ENCODE measurements around the gene TUBA1B. TPM values are rescaled to one million over a fixed set of nuclear protein-coding genes. Genes with fewer than 3 reads are reported as not detected.
A peak's percentile ranks its signal among the peaks of the same experiment; 100 is the strongest.
"Not testable (repeated sequence)": the region's sequence is repeated elsewhere in the genome, so short reads cannot be mapped to it uniquely, and the experiment has no call there.

The TUBA1B gene
- total RNA-seq, 1 donor from 2014 or later, result 440 TPM

GRCh38 chr12:49138587-49138986, 7.4 kb upstream of the TUBA1B start:
- H3K4me3 ChIP-seq, result no peak overlapping the region
- TF ChIP-seq, protein P1, sequence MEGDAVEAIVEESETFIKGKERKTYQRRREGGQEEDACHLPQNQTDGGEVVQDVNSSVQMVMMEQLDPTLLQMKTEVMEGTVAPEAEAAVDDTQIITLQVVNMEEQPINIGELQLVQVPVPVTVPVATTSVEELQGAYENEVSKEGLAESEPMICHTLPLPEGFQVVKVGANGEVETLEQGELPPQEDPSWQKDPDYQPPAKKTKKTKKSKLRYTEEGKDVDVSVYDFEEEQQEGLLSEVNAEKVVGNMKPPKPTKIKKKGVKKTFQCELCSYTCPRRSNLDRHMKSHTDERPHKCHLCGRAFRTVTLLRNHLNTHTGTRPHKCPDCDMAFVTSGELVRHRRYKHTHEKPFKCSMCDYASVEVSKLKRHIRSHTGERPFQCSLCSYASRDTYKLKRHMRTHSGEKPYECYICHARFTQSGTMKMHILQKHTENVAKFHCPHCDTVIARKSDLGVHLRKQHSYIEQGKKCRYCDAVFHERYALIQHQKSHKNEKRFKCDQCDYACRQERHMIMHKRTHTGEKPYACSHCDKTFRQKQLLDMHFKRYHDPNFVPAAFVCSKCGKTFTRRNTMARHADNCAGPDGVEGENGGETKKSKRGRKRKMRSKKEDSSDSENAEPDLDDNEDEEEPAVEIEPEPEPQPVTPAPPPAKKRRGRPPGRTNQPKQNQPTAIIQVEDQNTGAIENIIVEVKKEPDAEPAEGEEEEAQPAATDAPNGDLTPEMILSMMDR (IDR thresholded peaks at IDR 0.05), result no peak
- no peaks in the 10 kb centered on the region for H3K9me3 ChIP-seq
- no peak for ATAC-seq
- no peak overlapping the region for H3K27ac ChIP-seq
- H3K4me1 ChIP-seq, result no peaks in the 10 kb centered on the region
- DNase-seq, result no peak
- H3K36me3 ChIP-seq, result no peaks in the 10 kb centered on the region
- no peaks in the 10 kb centered on the region for H3K27me3 ChIP-seq
- intact Hi-C loops (cut with DNase I), result loop anchor here (10.0 kb wide), 1 partner anchor 96 kb away; no protein-coding TSS in a partner anchor

DNA sequence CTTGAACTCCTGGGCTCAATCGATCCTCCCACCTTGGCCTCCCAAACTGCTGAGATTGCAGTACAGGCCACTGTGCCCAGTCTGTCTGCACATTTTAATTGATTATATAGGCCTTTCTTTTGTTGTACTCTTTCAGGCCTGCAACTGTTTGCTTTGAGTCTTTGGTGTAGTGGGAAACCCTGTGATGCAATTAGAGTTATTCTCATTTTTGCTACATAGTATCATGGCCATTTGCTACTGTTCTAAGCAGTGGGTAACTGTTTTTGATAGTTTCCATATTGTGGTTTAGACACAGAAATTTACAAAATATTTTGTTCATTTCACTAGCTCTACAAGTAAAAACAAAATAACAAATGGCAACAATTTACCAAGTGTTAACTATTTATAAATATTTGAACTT, 6.3 kb upstream of the TUBA1B start:
- H3K9me3 ChIP-seq, result no peaks in the 10 kb centered on the region
- intact Hi-C loops (cut with DNase I), result loop anchor here (10.0 kb wide), 1 partner anchor 97 kb away; no protein-coding TSS in a partner anchor
- peaks cover 4% of the 10 kb centered on the region for H3K4me1 ChIP-seq
- TF ChIP-seq, protein P1 (IDR thresholded peaks at IDR 0.05), result no peak
- H3K27me3 ChIP-seq, result no peaks in the 10 kb centered on the region
- ATAC-seq (no peak), DNase-seq (no peak)
- no peak overlapping the region for H3K4me3 ChIP-seq
- H3K36me3 ChIP-seq, result no peaks in the 10 kb centered on the region
- no peak overlapping the region for H3K27ac ChIP-seq

- ATAC-seq, H3K36me3 ChIP-seq, H3K27ac ChIP-seq, DNase-seq, H3K27me3 ChIP-seq, H3K9me3 ChIP-seq, H3K4me3 ChIP-seq, H3K4me1 ChIP-seq: not testable (repeated sequence)
- intact Hi-C loops (cut with DNase I), result loop anchor here (10.0 kb wide), 1 partner anchor 98 kb away; no protein-coding TSS in a partner anchor
These were observed 5.8 kb upstream of the TUBA1B start for GRCh38 chr12:49136997-49137396.

GRCh38 chr12:49133590-49133989, 2.4 kb upstream of the TUBA1B start:
- Histone ChIP-seq H3K4me3 (no peak overlapping the region), H3K27me3 (no peaks in the 10 kb centered on the region), H3K9me3 (no peaks in the 10 kb centered on the region), H3K27ac (no peak overlapping the region), H3K4me1 (peaks cover 22% of the 10 kb centered on the region), H3K36me3 (peaks cover 13% of the 10 kb centered on the region)
- TF ChIP-seq, protein P1 (IDR thresholded peaks at IDR 0.05), result no peak
- no peak for DNase-seq
- intact Hi-C loops (cut with DNase I), result loop anchor here (10.0 kb wide), 1 partner anchor 101 kb away; no protein-coding TSS in a partner anchor
- ATAC-seq, result no peak

DNA sequence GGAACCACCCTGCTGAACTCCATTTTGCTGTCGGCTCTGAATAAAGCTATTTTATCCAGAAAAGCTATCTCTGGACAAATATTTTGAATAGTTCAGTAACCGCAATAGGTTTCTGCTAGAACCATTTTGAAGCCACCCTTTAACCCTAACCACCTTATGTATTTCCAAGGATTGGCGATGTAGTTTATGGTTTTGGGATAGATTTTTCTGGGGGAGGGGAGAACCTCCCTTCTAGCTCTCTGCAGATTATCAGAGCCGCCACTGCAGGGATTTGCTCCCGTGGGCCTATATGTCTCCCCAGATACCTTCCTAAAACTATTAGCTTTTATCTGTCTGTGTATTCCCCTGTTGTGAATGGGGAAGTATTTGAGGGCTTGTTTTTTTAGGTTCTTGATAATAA, 1.8 kb upstream of the TUBA1B start:
- no peaks in the 10 kb centered on the region for H3K27me3 ChIP-seq
- H3K36me3 ChIP-seq, result peaks cover 15% of the 10 kb centered on the region
- no peaks in the 10 kb centered on the region for H3K9me3 ChIP-seq
- no peak overlapping the region for H3K4me3 ChIP-seq
- H3K4me1 ChIP-seq, result peaks cover 22% of the 10 kb centered on the region
- intact Hi-C loops (cut with DNase I), result loop anchor here (10.0 kb wide), 1 partner anchor 102 kb away; no protein-coding TSS in a partner anchor
- H3K27ac ChIP-seq, result no peak overlapping the region
- TF ChIP-seq, protein P1 (IDR thresholded peaks at IDR 0.05), result no peak
- no peak for DNase-seq
- ATAC-seq, result no peak

DNA sequence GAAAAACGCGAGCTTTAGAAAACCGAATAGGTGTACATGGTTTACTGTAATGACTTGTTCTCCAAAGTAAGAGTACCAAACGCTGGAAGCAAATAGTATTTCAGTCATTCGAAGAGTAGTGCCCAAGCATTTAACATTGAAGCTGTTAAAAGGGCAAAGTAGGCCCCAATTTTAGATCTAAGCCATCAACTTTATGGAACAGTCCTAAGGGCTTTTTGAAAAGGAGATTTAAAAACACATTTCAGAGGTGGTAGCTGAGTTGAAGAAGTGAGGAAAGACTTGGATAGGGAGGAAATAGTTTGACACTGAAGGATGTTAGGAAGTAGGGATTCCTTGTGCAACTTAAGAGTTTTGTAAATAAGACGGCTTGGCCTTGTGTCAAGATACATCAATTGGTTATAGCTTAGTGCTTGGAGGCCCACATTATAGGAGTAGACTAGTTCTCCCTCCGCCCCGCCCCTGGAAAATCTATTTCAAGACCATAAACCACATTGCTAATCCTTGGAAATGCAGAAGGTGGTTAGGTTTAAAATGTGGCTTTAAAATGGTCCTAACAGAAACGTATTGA, 783 bp upstream of the TUBA1B start:
- no peaks in the 10 kb centered on the region for H3K9me3 ChIP-seq
- ATAC-seq, result no peak
- peaks cover 25% of the 10 kb centered on the region for H3K36me3 ChIP-seq
- peak overlapping the region; percentile 100 for H3K27ac ChIP-seq
- peak overlapping the region; percentile 100 for H3K4me3 ChIP-seq
- no peak for DNase-seq
- intact Hi-C loops (cut with DNase I), result loop anchor here (10.0 kb wide), 1 partner anchor 103 kb away; no protein-coding TSS in a partner anchor
- H3K4me1 ChIP-seq, result peaks cover 22% of the 10 kb centered on the region
- TF ChIP-seq, protein P1 (IDR thresholded peaks at IDR 0.05), result no peak
- H3K27me3 ChIP-seq, result no peaks in the 10 kb centered on the region
